ENCODE results near the gene SLC29A3. TPM values are rescaled to one million over a fixed set of nuclear protein-coding genes. Genes with fewer than 3 reads are reported as not detected.

The SLC29A3 gene
- total and polyA plus RNA-seq, 2 of the 8 experiments (the other 6 are each of a cell fraction or from before 2014, with no cell fraction given) = 14.0 to 24.6 TPM

DNA sequence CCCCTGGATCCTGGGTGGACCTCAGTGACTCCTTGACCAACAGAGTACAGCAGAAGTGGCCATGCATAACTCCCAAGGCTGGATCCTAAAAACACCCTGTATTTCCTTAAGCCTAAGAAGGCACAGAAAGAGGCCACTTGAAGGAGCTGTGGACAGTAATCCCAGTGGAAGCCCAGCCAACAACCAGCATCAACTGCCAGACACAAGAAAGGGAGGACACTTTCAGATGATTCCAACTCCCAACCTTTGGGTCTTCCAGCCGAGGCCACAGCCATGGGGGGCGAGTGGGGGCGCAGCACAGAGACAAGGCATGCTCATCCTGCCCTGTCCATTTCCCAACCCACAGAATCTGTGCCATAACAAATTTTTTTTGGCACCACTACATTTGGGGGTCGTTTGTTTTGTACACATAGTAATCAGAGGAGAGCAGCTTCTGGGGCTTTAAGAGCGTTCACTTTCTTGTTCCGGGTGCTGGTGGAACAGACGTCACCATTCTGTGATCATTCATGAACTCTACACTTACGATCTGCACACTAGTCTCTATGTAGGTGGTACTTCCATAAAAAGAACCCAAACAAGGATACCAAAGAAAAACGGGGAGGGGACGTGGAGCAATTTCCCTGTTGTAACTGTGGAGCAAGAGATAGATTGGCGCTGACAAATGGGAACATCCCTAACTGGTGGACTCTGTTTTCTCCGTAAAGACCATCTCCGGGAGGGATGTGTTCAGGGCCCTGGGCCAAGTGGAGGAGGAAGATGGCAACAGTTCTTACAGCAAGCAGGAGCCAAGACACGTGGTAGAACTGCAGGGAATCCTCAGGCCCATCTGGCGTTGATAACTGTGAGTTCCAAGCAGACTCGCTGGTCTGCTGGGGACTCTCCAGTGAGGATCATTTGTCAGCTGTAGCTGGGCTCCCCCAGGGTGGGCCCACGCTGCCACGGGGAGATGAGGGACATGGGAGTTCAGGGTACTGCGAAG lies 6.0 kb upstream of the SLC29A3 start:
- 83% methylated on average over 19 of the region's 19 CpGs; no CpG with 5 or more reads in 1 of the 2 experiments for WGBS, 2 experiments (ENCODE audit: extremely low coverage in 1 of 2, insufficient coverage in 1 of 2, insufficient read length in 1 of 2, insufficient replicate concordance in 2 of 2, low coverage in 1 of 2, low lambda C conversion rate in 2 of 2, missing lambda C conversion rate in 1 of 2)
- POLR2A ChIA-PET (ENCODE audit: partially characterized antibody) = no interaction called here
- no peak overlapping the region for H3K9ac ChIP-seq (replicated peaks in 1 of 4; ENCODE audit: extremely low read depth in 1 of 4, low read depth in 3 of 4, low read length in 3 of 4)
- DNase-seq (ENCODE audit: low read depth in 1 of 2, low spot score in 2 of 2) (no peak), FAIRE-seq (no peak)
- no peak overlapping the region for H3K4me3 ChIP-seq (ENCODE audit: extremely low read depth in 1 of 4, insufficient read depth in 2 of 4, low read depth in 3 of 4, low read length in 4 of 4)
- H3K4ac ChIP-seq (replicated peaks; ENCODE audit: insufficient read length, low read depth, low read length) = no peak overlapping the region
- peaks cover 2 to 5% (median 3%) of the 10 kb centered on the region in 4 experiments; a peak in 4 of 7 replicates for H3K4me1 ChIP-seq (replicated peaks in 1 of 4; ENCODE audit: control insufficient read depth in 3 of 4, insufficient read depth in 4 of 4, low read length in 3 of 4)
- no peak overlapping the region for H2BK5ac ChIP-seq (ENCODE audit: low read depth, low read length)
- H3K79me1 ChIP-seq (ENCODE audit: low read depth, low read length) = no peaks in the 10 kb centered on the region
- TF ChIP-seq, protein P1, sequence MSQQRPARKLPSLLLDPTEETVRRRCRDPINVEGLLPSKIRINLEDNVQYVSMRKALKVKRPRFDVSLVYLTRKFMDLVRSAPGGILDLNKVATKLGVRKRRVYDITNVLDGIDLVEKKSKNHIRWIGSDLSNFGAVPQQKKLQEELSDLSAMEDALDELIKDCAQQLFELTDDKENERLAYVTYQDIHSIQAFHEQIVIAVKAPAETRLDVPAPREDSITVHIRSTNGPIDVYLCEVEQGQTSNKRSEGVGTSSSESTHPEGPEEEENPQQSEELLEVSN (IDR thresholded peaks at IDR 0.05) = no peak
- TF ChIP-seq KDM5A (IDR thresholded peaks at IDR 0.05; ENCODE audit: low read length) = no peak
- no peak for TF ChIP-seq PHF8 (conservative IDR thresholded peaks at IDR 0.05; ENCODE audit: low read depth, low read length)
- H3K36me3 ChIP-seq (ENCODE audit: control insufficient read depth in 2 of 4, insufficient read depth in 4 of 4, low read length in 3 of 4) = no peaks in the 10 kb centered on the region
- H3K9me3 ChIP-seq (ENCODE audit: insufficient read depth in 2 of 2, low read depth in 1 of 2, low read length in 1 of 2) = no peaks in the 10 kb centered on the region
- no peaks in the 10 kb centered on the region; a peak in 1 of 4 replicates for H3K79me2 ChIP-seq (ENCODE audit: control insufficient read depth in 1 of 2, insufficient read depth in 2 of 2, low read length in 2 of 2)
- H3K56ac ChIP-seq (replicated peaks; ENCODE audit: insufficient read length, low read depth, low read length) = no peak overlapping the region
- H2BK120ac ChIP-seq (replicated peaks; ENCODE audit: low read depth, low read length) = no peak overlapping the region
- no peak overlapping the region for H3K14ac ChIP-seq (ENCODE audit: insufficient read length)
- H2BK12ac ChIP-seq (ENCODE audit: low read depth, low read length) = peak overlapping the region; percentile 55; the same call in 1 of the 2 replicates
- H4K20me1 ChIP-seq (replicated peaks in 1 of 2; ENCODE audit: control insufficient read depth in 1 of 2, insufficient read depth in 2 of 2, low read length in 2 of 2) = no peaks in the 10 kb centered on the region
- no peak overlapping the region; the same call in 1 of the 2 replicates for H4K8ac ChIP-seq (ENCODE audit: extremely low read depth, insufficient read depth, low read length)
- H4K91ac ChIP-seq (replicated peaks; ENCODE audit: insufficient read length, low read length) = no peak overlapping the region
- 0 out of 2 replicates have a peak overlapping the region, but pooled peaks have one; percentile 32 for H2BK20ac ChIP-seq (ENCODE audit: low read length)
- H4K5ac ChIP-seq (ENCODE audit: insufficient read length, low read depth, low read length) = no peak overlapping the region
- H3K4me2 ChIP-seq (ENCODE audit: insufficient read depth in 1 of 2, low read depth in 2 of 2, low read length in 2 of 2) = no peak overlapping the region
- H3K27me3 ChIP-seq (replicated peaks in 1 of 4; ENCODE audit: control insufficient read depth in 3 of 4, extremely low read depth in 1 of 4, insufficient read depth in 3 of 4, low read length in 3 of 4) = peaks cover 0 to 12% (median 3%) of the 10 kb centered on the region in 4 experiments; a peak in 4 of 7 replicates
- H2AK5ac ChIP-seq (ENCODE audit: low read depth, low read length) = no peak overlapping the region; the same call in 1 of the 2 replicates
- CTCF ChIA-PET (ENCODE audit: partially characterized antibody) = interaction anchor here (0.6 to 22.4 kb wide), 45 partner anchors 10 to 586 kb away, joined by 3 to 401 read pairs (median 5); no protein-coding TSS in a partner anchor
- H3K23me2 ChIP-seq (ENCODE audit: low read depth, low read length) = no peaks in the 10 kb centered on the region
- no peak overlapping the region for H3K23ac ChIP-seq (ENCODE audit: insufficient read length)
- H3K18ac ChIP-seq (ENCODE audit: extremely low read depth, low read length) = no peak overlapping the region
- H2AFZ ChIP-seq (ENCODE audit: low read length) = no peak overlapping the region
- H2BK15ac ChIP-seq (ENCODE audit: low read length) = no peak overlapping the region
- H3K27ac ChIP-seq (ENCODE audit: low read depth, low read length) = no peak overlapping the region

All from H1 (cell line).